ENCODE data around the gene TMPRSS7. TPM values are rescaled to one million over a fixed set of nuclear protein-coding genes. Genes with fewer than 3 reads are reported as not detected.

Gene TMPRSS7
- total and polyA plus RNA-seq, 10 donors: not detected

- 94 to 98% (median 95%) methylated on average over 5 of the region's 5 CpGs for WGBS, 5 donors
- Histone ChIP-seq H3K36me3 (no peaks in the 10 kb centered on the region), H3K4me1 (peaks cover 9 to 49% (median 35%) of the 10 kb centered on the region in 6 donors), H3K27ac (no peak overlapping the region), H3K4me3 (no peak overlapping the region), H3K9me3 (no peaks in the 10 kb centered on the region), H3K27me3 (replicated peaks in 1 of 7) (peaks cover 0 to 49% (median 23%) of the 10 kb centered on the region in 7 donors)
- intact Hi-C loops (cut with DNase I; ENCODE audit: low total_unique reads): no loop called here
- TF ChIP-seq CTCF (IDR thresholded peaks at IDR 0.05 in 8 of 11, conservative IDR thresholded peaks at IDR 0.05 in 3 of 11) (no peak), POLR2A (IDR thresholded peaks at IDR 0.05) (no peak), POLR2AphosphoS5 (IDR thresholded peaks at IDR 0.05) (no peak)
- DNase-seq: no peak
Measured at GRCh38 chr3:112087746-112088145, 53.2 kb downstream of the TMPRSS7 start.

- no peak overlapping the region for H3K27ac ChIP-seq
- no peak for DNase-seq
- H3K27me3 ChIP-seq (replicated peaks in 1 of 7): peaks cover 0 to 49% (median 23%) of the 10 kb centered on the region in 7 donors
- no peak overlapping the region for H3K4me3 ChIP-seq
- no peak for TF ChIP-seq POLR2AphosphoS5 (IDR thresholded peaks at IDR 0.05)
- TF ChIP-seq CTCF (IDR thresholded peaks at IDR 0.05 in 8 of 11, conservative IDR thresholded peaks at IDR 0.05 in 3 of 11): no peak
- TF ChIP-seq POLR2A (IDR thresholded peaks at IDR 0.05): no peak
- no peaks in the 10 kb centered on the region for H3K36me3 ChIP-seq
- H3K4me1 ChIP-seq: peaks cover 9 to 56% (median 36%) of the 10 kb centered on the region in 6 donors
- no peaks in the 10 kb centered on the region for H3K9me3 ChIP-seq
- intact Hi-C loops (cut with DNase I; ENCODE audit: low total_unique reads): no loop called here
- WGBS, 5 donors: 71 to 74% (median 72%) methylated on average over 4 of the region's 4 CpGs
Measured at GRCh38 chr3:112088944-112089343, 54.4 kb downstream of the TMPRSS7 start.

- H3K4me1 ChIP-seq: peaks cover 9 to 56% (median 36%) of the 10 kb centered on the region in 6 donors
- WGBS, 5 donors: 55 to 67% (median 60%) methylated on average over 9 of the region's 9 CpGs
- no peaks in the 10 kb centered on the region for H3K9me3 ChIP-seq
- H3K27me3 ChIP-seq (replicated peaks in 1 of 7): peaks cover 0 to 44% (median 23%) of the 10 kb centered on the region in 7 donors
- peak overlapping the region in 3 of 8 donors; percentile 31 to 43 (median 35) for H3K27ac ChIP-seq
- H3K4me3 ChIP-seq: no peak overlapping the region
- no peak for TF ChIP-seq POLR2AphosphoS5 (IDR thresholded peaks at IDR 0.05)
- TF ChIP-seq CTCF (IDR thresholded peaks at IDR 0.05 in 8 of 11, conservative IDR thresholded peaks at IDR 0.05 in 3 of 11): no peak
- no peak for TF ChIP-seq POLR2A (IDR thresholded peaks at IDR 0.05)
- no peaks in the 10 kb centered on the region for H3K36me3 ChIP-seq
- intact Hi-C loops (cut with DNase I; ENCODE audit: low total_unique reads): no loop called here
- DNase-seq: no peak
Measured at GRCh38 chr3:112089956-112090886, 55.7 kb downstream of the TMPRSS7 start.
